CD4-positive, alpha-beta T cell treated with Interleukin-15 for 4 hours (primary cell): ENCODE results near the gene PPTC7.
"Not testable (repeated sequence)": the region's sequence is repeated elsewhere in the genome, so short reads cannot be mapped to it uniquely, and the experiment has no call there.

Source experiments
- DNase-seq: peaks from one replicate; pipeline ENCODE4 v3.0.0-alpha.2; 2020; ENCODE audit warnings: low spot score

The PPTC7 gene

GRCh38 chr12:110534811-110535210, 48.3 kb downstream of the PPTC7 start:
- DNase-seq: no peak

DNA sequence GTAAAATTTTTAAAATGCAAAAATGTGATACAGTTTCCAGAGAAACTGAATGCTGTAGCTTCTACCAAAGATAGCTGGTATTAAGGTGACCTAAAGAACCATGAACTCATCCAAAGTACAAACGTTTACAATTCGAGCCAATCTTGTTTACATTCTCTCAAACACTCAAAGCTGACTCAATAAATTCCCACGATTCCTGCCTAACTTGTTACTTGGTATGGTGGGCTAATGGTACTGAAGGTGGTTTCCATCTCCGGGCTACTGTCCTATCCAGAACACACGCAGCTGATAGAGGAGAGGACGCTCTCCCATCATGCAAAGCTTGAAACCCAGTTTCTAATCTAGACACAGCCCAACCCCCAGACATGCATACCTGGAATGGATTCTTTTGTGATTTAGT, 49.5 kb downstream of the PPTC7 start:
- DNase-seq: no peak

DNA sequence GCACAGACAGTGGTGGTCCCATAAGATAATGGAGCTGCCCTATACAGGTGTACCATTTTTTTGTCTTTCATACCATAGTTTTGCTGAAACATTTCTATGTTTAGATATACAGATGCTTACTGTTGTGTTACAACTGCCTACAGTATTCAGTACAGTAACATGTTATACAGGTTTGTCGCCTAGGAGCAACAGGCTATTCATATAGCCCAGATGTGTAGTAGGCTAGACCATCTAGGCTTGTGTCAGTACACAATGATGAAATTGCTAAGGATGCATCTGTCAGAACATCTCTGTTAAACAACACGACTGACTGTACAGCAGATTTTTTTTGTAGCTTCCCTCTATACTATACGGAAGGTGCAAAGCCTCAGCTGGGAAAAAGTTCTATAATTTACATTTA, 50.5 kb downstream of the PPTC7 start:
- DNase-seq: no peak

DNA sequence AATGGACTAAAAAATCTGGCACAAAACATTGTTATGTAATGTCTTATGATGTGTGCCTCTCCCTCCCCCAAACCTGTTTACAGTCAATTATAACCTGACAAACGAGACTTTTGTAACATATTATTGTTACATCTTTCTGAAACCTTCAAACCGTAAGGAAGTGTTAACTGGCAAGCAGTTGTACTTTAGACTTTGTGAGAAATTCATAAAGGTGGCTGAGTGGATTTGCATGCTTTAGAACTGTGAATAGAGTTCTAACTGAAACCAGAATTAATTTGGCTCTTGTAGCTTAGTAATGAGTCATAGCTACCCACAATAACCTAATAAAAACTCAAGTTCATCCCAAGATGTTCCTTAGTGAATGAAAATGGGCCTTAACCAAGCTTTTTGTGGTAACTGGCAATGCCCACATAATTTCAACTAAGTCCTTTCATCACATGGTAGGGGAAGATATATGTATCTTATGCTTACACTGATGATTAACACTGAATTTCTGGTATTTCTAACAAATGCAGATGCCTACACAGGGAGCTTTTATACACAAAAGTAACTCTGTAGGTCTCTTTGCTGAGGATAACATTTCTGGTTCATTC, 51.3 kb downstream of the PPTC7 start:
- no peak for DNase-seq

- DNase-seq: no peak
Measured at GRCh38 chr12:110530511-110530910, 52.6 kb downstream of the PPTC7 start.

DNA sequence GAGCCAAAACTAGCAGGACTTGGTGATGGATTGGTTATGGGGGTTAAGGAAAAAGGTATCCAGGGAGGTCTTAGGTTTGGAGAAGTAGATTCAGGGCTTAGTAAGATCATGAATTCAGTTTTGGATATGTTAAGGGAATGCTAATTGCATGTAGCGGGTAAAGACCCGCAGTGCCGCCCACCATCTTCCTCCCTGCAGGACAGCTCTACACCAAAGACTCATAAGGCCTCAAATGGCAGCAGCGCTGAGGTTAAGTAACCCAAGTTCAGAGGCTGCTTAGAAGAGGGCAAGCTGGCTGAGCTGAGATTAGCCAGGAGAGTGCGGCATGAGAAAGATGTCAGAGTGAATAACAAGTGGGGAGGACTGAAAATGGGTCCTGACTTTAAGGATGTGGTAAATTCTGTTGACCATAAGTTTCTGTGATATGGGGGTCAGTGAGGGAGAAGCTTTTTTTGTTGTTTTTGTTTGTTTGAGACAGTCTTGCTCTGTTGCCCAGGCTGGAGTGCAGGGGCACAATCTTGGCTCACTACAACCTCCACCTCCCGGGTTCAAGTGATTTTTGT, 54.8 kb downstream of the PPTC7 start:
- DNase-seq: no peak

DNA sequence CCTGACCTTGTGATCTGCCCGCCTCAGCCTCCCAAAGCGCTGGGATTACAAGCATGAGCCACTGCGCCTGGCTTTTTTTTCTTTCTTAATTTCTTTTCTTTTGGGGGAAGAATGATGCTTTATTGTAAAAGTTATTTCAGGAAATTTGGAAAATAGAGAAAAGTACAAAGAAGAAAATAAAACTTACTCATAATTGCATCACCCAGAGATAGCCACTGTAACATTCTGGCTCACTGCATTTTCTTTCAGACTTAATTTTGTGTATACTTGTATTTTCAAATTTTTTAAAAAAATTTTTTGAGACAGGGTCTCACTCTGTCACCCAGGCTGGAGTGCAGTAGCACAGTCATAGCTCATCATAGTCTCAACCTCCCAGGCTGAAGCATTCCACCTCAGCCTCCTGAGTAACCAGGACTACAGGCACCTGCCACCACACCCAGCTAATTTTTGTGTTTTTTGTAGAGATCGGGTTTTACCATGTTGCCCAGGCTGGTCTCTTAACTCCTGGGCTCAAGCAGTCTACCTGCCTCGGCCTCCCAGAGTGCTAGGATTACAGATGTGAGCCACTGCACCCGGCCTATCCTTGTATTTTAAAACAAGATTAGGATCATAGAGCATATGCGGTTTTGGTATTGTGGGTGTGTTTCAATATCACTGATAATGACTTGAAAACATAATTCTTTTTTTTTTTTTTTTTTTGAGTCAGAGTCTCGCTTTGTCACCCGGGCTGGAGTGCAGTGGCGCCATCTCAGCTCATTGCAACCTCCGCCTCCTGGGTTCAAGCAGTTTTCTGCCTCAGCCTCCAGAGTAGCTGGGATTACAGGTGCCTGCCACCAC, 62.0 kb downstream of the PPTC7 start:
- DNase-seq: peak; percentile 14

GRCh38 chr12:110518014-110518413, 65.1 kb downstream of the PPTC7 start:
- DNase-seq: not testable (repeated sequence)

DNA sequence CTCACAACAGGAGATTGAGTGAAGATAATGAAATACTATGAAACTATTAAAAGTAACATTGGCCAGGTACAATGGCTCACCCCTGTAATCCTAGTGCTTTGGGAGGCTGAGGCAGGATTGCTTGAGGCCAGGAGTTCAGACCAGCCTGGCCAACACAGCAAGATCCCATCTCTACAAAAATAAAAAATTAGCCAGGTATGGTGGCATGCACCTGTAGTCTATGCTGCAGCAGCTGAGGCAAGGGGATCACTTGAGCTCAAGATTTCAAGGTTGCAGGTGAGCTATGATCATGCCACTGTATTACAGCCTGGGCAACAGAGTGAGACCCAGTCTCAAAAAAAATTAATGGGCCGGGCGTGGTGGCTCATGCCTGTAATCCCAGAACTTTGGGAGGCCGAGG, 66.1 kb downstream of the PPTC7 start:
- DNase-seq: no peak

GRCh38 chr12:110514363-110514762, 68.8 kb downstream of the PPTC7 start:
- no peak for DNase-seq

GRCh38 chr12:110513842-110514241, 69.3 kb downstream of the PPTC7 start:
- no peak for DNase-seq

DNA sequence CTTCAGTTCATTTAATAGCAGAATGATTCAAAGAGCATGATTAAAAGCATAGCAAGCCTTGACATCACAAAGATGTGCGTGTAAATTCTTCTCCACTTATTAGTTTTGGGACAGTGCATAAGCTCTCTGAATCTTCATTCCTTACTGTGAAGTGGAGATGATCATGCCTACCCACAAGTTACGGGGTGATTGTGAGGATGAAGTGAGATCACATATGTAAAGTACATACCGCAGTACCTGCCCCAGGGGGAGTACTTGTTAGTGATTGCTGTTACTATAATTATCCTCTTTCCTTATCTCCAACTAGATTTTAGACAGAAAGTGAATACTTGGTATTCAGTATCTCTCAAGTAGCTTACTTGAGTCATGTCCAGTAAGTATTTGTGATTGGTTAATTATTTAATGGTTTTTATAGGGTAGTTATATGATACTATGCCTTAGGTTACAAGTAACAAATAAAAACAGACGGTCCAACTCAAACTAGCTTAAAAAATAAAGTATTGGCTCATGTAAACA, 75.0 kb downstream of the PPTC7 start:
- no peak for DNase-seq

DNA sequence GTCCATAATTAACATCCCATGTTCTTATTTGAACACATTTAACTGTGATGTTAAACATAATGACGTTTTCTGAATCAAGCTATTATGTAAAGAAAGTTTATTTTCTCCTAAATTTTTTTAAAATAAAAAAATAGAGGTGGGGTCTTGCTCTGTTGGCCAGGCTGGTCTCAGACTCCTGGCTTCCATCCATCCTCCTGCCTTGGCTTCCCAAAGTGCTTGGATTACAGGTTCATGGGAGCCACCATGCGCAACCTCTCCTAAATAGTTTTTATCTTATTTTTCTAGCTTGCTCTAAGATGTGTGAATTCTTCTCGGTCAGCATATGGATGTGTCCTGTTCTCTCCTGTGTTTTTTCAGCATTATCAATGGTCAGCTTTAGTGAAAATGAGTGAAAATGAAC, 77.8 kb downstream of the PPTC7 start:
- no peak for DNase-seq

DNA sequence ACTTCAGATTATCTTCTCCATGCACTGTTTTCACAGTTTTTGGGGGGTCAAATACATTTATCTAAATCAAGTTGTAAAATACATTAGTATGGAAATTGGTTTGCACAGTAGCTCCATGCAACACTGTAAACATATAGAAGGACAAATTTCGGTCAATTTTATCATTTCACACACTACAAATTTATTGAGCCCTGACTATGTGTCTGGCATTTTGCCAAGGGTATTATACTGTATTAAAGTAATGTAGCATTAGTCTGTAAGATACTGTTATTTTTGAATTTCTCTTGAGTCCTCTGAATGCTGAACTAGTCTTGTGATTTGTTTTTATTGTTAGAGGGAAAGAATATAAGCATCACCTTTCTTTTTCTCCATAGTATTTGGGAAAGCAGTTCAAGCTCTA, 79.7 kb downstream of the PPTC7 start:
- DNase-seq: no peak

- peak; percentile 99 for DNase-seq
Measured at GRCh38 chr12:110501752-110502738, 81.1 kb downstream of the PPTC7 start, which contains the start of the genes RAD9B and VPS29. Gene RAD9B (plus strand): TSS chr12:110502331. CDS start chr12:110502338, 7 bp downstream. Gene VPS29 (minus strand): TSS chr12:110502111. CDS start chr12:110502051, 60 bp downstream.

GRCh38 chr12:110501399-110501751, 81.7 kb downstream of the PPTC7 start:
- DNase-seq: no peak

DNA sequence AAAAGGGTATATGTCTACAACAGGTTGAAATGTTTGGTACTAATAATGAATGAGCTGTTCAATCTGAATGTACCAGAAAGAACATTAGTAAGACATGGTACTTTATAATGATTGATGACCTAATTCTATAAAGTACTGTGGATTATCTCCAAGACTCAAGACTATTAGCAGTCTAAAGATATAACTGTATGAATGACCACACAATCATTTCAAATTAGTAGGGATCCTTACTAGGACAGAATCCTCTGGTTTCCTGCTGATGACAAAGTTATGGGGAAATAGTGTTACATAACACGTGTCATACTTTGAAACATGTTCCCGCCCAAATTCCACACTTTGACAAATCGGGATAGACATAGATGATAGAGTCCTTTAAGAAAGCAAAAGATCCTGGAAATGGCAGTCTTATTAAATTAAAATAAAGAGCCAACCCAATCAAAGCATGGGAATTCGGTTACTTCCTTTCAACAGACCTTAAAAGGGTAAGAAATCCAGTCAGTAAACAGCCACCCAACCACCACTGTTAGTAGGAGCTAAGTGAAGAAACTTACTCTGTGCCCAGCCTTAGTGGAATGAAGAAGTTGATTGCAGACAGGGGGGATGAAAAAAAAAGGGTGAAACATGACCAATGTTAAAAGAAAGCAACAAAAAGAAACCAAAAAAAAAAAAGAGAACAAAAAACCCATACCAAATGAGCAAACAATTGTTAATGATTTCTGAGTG, 84.0 kb downstream of the PPTC7 start:
- no peak for DNase-seq
